Natural killer cell treated with Interleukin-12 subunit alpha and Interleukin-12 subunit beta and Interleukin-15 and Interleukin-18, amount 100 ng/mL, for 72 hours (primary cell): ENCODE measurements around the gene CHST11. TPM values are rescaled to one million over a fixed set of nuclear protein-coding genes. Genes with fewer than 3 reads are reported as not detected.
A peak's percentile ranks its signal among the peaks of the same experiment; 100 is the strongest.

Source experiments
- ATAC-seq, 2 donors: fragments of 150-1000 bp; cut with Tn5 transposase in 1 of 2; sonication (Bioruptor Pico), chemical (Tn5 transposase) in 1 of 2; 2 replicates each; pipeline ENCODE4 v1.10.0; 2021
- DNase-seq: peaks from one replicate; pipeline ENCODE4 v3.0.0; 2022; ENCODE audit warnings: low spot score
- H3K27ac Mint-ChIP-seq, 2 donors: 1 replicate in 1 of 2; 2 replicates in 1 of 2; pipeline ENCODE4 v1.8.0; 2022; ENCODE audit warnings: mixed read lengths in 2 of 2, mild to moderate bottlenecking in 1 of 2, moderate library complexity in 1 of 2
- H3K27me3 Mint-ChIP-seq, 2 donors: 1 replicate in 1 of 2; 2 replicates in 1 of 2; pipeline ENCODE4 v1.8.0; 2022; ENCODE audit warnings: mixed read lengths in 2 of 2
- H3K36me3 Mint-ChIP-seq: one replicate; pipeline ENCODE4 v1.8.0; 2022; ENCODE audit warnings: mixed read lengths
- H3K4me1 Mint-ChIP-seq, 2 donors: 1 replicate in 1 of 2; 2 replicates in 1 of 2; pipeline ENCODE4 v1.8.0; 2022; ENCODE audit warnings: low read depth in 2 of 2, mixed read lengths in 2 of 2, mild to moderate bottlenecking in 1 of 2
- H3K4me3 Mint-ChIP-seq: one replicate; pipeline ENCODE4 v1.8.0; 2022; ENCODE audit warnings: mixed read lengths
- H3K9me3 Mint-ChIP-seq: 2 replicates; pipeline ENCODE4 v1.8.0; 2022; ENCODE audit warnings: mixed read lengths
- total RNA-seq, 2 donors: library from RNA; stranded (reverse); gene quantifications; one replicate each; pipeline ENCODE4 v1.2.3, GENCODE V29; 2022

CHST11 gene
- total RNA-seq: 100 to 1,000 TPM; 195 to 374 TPM

DNA sequence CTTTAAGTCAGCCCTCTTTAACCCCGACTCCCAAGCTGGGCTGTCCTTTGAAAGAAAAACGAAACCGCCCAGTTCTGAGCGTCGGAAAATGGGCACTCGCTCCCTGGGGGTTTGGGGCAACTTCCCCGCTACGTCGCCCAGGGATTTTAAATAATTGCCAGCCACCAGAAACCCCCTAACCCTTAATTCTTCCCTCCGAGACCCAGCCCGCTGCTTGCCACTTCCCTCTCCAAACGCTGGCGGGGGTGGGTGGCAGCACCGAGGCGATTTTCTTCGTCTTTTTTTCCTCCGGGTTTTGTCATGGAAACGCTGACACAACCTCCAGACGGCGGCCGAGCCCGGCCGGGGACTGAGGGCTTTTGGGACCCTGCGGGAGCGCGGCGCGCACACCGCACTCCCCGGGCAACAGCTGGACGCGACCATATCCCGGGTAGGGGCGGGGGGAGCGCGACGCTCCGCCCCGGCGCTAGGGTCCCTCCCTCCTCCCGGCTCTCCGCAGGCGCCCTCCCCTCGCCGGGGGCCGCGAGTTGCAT lies at the start of gene CHST11:
CHST11 (plus strand) TSS at position 532 of the 533 bp plus-strand sequence.
- Mint-ChIP-seq H3K4me3 (peak within 1 kb of the TSS; percentile 99), H3K27me3 (no peaks in the 10 kb centered on the region), H3K9me3 (no peaks in the 10 kb centered on the region), H3K27ac (peak within 1 kb of the TSS; percentile 86 to 96), H3K36me3 (peaks cover 12% of the 10 kb centered on the region), H3K4me1 (peaks cover 22 to 29% of the 10 kb centered on the region in 2 donors)
- ATAC-seq (peak; percentile 89 to 93), DNase-seq (peak; percentile 91)

DNA sequence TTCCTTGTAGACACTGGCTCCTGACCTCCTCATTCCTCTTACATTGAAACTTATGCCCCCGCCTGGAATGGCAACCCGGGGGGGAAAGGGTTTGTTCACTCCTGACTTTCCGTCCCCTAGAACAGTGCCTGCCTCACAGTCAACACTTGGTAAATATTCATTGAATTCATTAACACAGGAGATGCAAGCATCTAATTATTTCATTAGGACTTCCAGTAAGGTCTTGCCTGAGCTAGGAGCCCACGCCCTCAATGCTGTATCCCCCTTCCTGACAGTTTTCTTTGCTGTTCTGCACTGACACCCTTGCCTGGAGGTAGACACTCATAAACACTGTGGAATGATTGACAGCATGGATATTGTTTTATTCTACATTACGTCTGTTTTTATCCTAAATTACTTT lies 49.3 kb upstream of the CHST11 start:
- ATAC-seq (no peak), DNase-seq (no peak)
- peaks cover 11 to 32% of the 10 kb centered on the region in 2 donors for H3K27me3 Mint-ChIP-seq
- H3K4me1 Mint-ChIP-seq: peaks cover 6 to 19% of the 10 kb centered on the region in 2 donors
- no peak overlapping the region for H3K4me3 Mint-ChIP-seq
- no peaks in the 10 kb centered on the region for H3K36me3 Mint-ChIP-seq
- H3K9me3 Mint-ChIP-seq: no peaks in the 10 kb centered on the region
- H3K27ac Mint-ChIP-seq: no peak overlapping the region

DNA sequence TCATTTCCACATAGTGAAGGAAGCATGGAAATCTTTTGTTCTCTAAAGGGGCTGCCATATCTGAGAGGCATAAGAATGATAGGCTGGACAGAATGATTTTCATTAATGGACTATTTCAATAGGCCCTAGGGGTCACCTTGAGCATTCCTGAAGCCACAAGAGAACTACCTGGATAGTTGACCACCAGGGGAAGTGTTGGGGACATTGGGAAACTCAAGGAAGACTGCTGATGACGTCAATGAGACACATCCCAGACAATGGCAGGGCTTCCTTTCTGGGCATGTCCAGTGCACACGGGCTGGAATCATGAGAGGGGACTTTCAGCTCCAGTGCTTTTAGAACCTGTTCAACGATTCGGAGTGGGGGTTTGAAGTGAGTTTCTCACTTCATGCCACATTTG lies 48.8 kb upstream of the CHST11 start:
- Mint-ChIP-seq H3K4me3 (no peak overlapping the region), H3K9me3 (no peaks in the 10 kb centered on the region), H3K27ac (no peak overlapping the region), H3K36me3 (no peaks in the 10 kb centered on the region), H3K27me3 (peaks cover 10 to 32% of the 10 kb centered on the region in 2 donors), H3K4me1 (peaks cover 1 to 18% of the 10 kb centered on the region in 2 donors)
- ATAC-seq (no peak), DNase-seq (no peak)

GRCh38 chr12:104410326-104410725 lies 46.4 kb upstream of the CHST11 start:
- no peak for DNase-seq
- peaks cover 10 to 32% of the 10 kb centered on the region in 2 donors for H3K27me3 Mint-ChIP-seq
- peaks cover 0 to 17% of the 10 kb centered on the region in 2 donors for H3K4me1 Mint-ChIP-seq
- H3K4me3 Mint-ChIP-seq: no peak overlapping the region
- no peak for ATAC-seq
- no peaks in the 10 kb centered on the region for H3K36me3 Mint-ChIP-seq
- no peak overlapping the region for H3K27ac Mint-ChIP-seq
- H3K9me3 Mint-ChIP-seq: no peaks in the 10 kb centered on the region

DNA sequence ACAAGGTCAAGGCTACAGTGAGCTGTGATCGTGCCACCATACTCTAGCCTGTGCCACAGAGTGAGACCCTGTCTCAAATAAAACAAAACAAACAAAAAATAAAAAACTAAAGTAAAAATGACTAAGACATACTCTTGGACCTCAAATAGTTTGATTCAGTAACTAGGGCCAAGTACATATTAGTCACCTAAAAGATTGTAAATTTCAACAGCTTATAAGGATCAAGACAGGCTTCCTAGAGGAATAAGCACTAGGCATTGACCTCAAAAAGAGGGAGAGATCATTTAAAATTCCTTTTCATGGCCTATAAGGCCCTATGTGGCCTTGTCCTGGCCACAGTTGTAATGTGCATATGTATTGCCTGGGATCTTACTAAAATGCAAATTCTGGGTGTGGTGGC lies 46.0 kb upstream of the CHST11 start:
- Mint-ChIP-seq H3K9me3 (no peaks in the 10 kb centered on the region), H3K36me3 (no peaks in the 10 kb centered on the region), H3K4me3 (no peak overlapping the region), H3K27ac (no peak overlapping the region), H3K4me1 (peaks cover 0 to 17% of the 10 kb centered on the region in 2 donors), H3K27me3 (peaks cover 10 to 32% of the 10 kb centered on the region in 2 donors)
- no peak for DNase-seq
- no peak for ATAC-seq

GRCh38 chr12:104411826-104412641 lies 44.7 kb upstream of the CHST11 start:
- ATAC-seq: no peak
- Mint-ChIP-seq H3K27me3 (peaks cover 10 to 25% of the 10 kb centered on the region in 2 donors), H3K4me1 (peaks cover 0 to 13% of the 10 kb centered on the region in 2 donors), H3K9me3 (no peaks in the 10 kb centered on the region), H3K36me3 (no peaks in the 10 kb centered on the region), H3K27ac (peak overlapping the region in 1 of 2 donors; percentile 75), H3K4me3 (no peak overlapping the region)
- no peak for DNase-seq

- Mint-ChIP-seq H3K9me3 (no peaks in the 10 kb centered on the region), H3K27ac (no peak overlapping the region), H3K4me3 (no peak overlapping the region), H3K36me3 (no peaks in the 10 kb centered on the region), H3K4me1 (peaks cover 0 to 13% of the 10 kb centered on the region in 2 donors), H3K27me3 (peaks cover 6 to 19% of the 10 kb centered on the region in 2 donors)
- DNase-seq: no peak
- no peak for ATAC-seq
These were observed 44.1 kb upstream of the CHST11 start for GRCh38 chr12:104412681-104413080.

- no peaks in the 10 kb centered on the region for H3K9me3 Mint-ChIP-seq
These were observed 43.4 kb upstream of the CHST11 start for GRCh38 chr12:104413330-104413729.

DNA sequence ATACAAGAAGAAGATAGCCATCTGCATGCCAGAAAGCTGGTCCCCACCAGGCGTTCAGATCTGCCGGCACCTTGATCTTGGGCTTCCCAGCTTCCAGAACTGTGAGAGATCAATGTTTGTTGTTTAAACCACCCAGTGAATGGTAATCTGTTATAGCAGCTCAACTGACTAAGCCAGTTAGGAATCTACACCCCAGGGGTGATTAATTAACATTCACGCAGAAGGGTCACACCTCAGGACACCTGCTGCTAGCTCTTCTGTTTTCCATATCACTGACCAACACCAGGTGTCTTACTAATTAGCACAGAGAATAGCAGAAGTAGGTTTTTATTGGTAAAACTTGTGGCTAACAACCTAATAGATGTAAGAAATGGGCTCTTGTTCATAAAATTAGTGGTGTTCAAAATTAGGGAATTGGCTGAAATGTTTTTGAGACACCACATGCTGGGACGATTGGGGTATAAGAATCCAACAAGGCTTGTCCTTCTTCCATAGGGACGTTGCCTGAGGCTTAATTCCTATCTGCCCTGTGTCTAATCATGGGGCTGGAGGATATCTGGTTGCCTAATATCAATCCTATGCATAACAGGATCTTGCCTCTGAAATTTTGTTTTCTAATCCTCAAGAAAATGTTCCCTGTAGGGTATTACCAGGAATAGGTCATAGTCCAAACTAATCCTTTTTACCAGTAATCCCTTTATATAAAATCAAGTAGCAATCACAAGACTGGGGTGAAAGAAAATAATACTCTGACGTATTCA lies 42.0 kb upstream of the CHST11 start:
- Mint-ChIP-seq H3K9me3 (no peaks in the 10 kb centered on the region), H3K4me1 (peaks cover 0 to 13% of the 10 kb centered on the region in 2 donors), H3K27ac (no peak overlapping the region), H3K4me3 (no peak overlapping the region), H3K27me3 (peaks cover 5 to 6% of the 10 kb centered on the region in 2 donors), H3K36me3 (no peaks in the 10 kb centered on the region)
- ATAC-seq (no peak), DNase-seq (no peak)

More at GRCh38 chr12:104413330-104413729, 43.4 kb upstream of the CHST11 start:
- DNase-seq (no peak), ATAC-seq (no peak)
- H3K27ac Mint-ChIP-seq: no peak overlapping the region
- H3K36me3 Mint-ChIP-seq: no peaks in the 10 kb centered on the region
- H3K4me1 Mint-ChIP-seq: peaks cover 0 to 13% of the 10 kb centered on the region in 2 donors
- H3K4me3 Mint-ChIP-seq: no peak overlapping the region
- H3K27me3 Mint-ChIP-seq: peaks cover 3 to 12% of the 10 kb centered on the region in 2 donors

GRCh38 chr12:104415342-104415980 lies 41.3 kb upstream of the CHST11 start:
- H3K27me3 Mint-ChIP-seq: peaks cover 5 to 6% of the 10 kb centered on the region in 2 donors
- H3K4me3 Mint-ChIP-seq: no peak overlapping the region
- no peak overlapping the region for H3K27ac Mint-ChIP-seq
- ATAC-seq (no peak), DNase-seq (no peak)
- no peaks in the 10 kb centered on the region for H3K36me3 Mint-ChIP-seq
- no peaks in the 10 kb centered on the region for H3K9me3 Mint-ChIP-seq
- peaks cover 0 to 11% of the 10 kb centered on the region in 2 donors for H3K4me1 Mint-ChIP-seq

- no peak overlapping the region for H3K4me3 Mint-ChIP-seq
- no peaks in the 10 kb centered on the region for H3K36me3 Mint-ChIP-seq
- H3K27ac Mint-ChIP-seq: no peak overlapping the region
- no peaks in the 10 kb centered on the region for H3K9me3 Mint-ChIP-seq
- peaks cover 3 to 14% of the 10 kb centered on the region in 2 donors for H3K4me1 Mint-ChIP-seq
- DNase-seq (no peak), ATAC-seq (no peak)
- H3K27me3 Mint-ChIP-seq: peaks cover 5 to 6% of the 10 kb centered on the region in 2 donors
These were observed 40.6 kb upstream of the CHST11 start for GRCh38 chr12:104416136-104416535.

DNA sequence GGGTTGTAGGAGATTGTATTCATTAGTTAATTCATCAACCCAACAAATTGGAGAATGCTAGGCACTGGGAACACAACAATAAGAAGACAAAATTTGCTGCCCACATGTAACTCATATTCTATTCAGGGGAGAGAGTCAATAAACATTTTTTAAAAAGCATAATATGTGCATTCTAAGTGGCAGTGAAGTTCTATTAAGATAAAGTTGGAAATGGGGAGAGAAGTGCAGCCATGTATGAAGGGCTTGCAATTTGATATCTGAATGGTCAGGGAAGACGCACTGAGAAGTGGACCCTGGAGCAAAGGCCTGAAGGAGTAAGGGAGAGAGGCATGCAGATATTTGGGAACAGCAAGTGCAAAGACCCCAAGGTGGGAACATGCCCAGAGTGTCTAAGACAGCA lies 40.2 kb upstream of the CHST11 start:
- ATAC-seq (no peak), DNase-seq (no peak)
- Mint-ChIP-seq H3K36me3 (no peaks in the 10 kb centered on the region), H3K27ac (no peak overlapping the region), H3K9me3 (no peaks in the 10 kb centered on the region), H3K4me3 (no peak overlapping the region), H3K4me1 (peaks cover 6 to 16% of the 10 kb centered on the region in 2 donors), H3K27me3 (peaks cover 4 to 6% of the 10 kb centered on the region in 2 donors)

DNA sequence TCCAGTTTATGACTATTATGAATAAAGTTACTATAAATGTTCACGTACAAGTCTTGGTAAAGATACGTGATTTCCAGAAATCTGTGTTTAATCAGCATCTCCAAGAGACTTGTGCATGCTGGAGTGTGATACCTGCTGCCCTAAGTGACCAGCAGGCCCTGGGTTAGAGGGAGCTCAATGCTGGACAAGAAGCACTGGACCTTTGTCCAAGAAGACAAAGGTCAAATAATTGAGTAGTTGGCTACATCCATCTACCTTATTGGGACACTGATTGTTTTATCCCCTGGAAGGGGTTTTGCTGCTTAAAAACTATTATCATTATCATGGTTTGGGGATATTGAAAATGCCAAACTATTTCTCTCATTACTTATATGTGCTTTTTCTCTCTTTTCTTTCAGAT lies 37.0 kb upstream of the CHST11 start:
- DNase-seq (no peak), ATAC-seq (no peak)
- H3K27ac Mint-ChIP-seq: no peak overlapping the region
- peaks cover 7 to 8% of the 10 kb centered on the region in 2 donors for H3K27me3 Mint-ChIP-seq
- no peaks in the 10 kb centered on the region for H3K9me3 Mint-ChIP-seq
- peaks cover 6 to 9% of the 10 kb centered on the region in 2 donors for H3K4me1 Mint-ChIP-seq
- no peak overlapping the region for H3K4me3 Mint-ChIP-seq
- no peaks in the 10 kb centered on the region for H3K36me3 Mint-ChIP-seq
